Measurements from ENCODE around the gene CHORDC1.

DNA sequence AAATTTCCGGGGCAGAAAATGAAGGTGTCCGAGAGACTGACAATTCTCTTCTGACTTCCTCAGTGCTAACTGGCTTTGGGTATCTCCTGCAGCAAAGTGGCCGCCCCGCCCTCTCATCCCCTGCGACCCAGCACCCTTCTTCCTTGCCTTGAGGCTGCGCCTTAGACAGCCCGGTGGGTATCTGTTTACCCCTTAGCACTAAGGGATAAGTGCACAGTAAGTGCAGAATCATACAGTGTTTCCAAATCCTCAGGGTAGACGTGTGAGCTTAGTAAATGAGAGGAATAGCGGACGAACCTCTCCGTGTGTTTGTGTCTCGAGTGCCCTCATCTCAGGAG lies 368 bp upstream of the CHORDC1 start:
- TF ChIP-seq CTCF (IDR thresholded peaks at IDR 0.05), result no peak
- no peak for TF ChIP-seq POLR2A (IDR thresholded peaks at IDR 0.05)
- TF ChIP-seq POLR2AphosphoS5 (IDR thresholded peaks at IDR 0.05; ENCODE audit: insufficient read depth in 1 of 2, low read depth in 1 of 2), result peak in 1 of 2 donors; percentile 72

All from vagina (tissue), 2 donors.